ENCODE results near the gene PRRT2.
"Not testable (repeated sequence)": the region's sequence is repeated elsewhere in the genome, so short reads cannot be mapped to it uniquely, and the experiment has no call there.

PRRT2 gene

DNA sequence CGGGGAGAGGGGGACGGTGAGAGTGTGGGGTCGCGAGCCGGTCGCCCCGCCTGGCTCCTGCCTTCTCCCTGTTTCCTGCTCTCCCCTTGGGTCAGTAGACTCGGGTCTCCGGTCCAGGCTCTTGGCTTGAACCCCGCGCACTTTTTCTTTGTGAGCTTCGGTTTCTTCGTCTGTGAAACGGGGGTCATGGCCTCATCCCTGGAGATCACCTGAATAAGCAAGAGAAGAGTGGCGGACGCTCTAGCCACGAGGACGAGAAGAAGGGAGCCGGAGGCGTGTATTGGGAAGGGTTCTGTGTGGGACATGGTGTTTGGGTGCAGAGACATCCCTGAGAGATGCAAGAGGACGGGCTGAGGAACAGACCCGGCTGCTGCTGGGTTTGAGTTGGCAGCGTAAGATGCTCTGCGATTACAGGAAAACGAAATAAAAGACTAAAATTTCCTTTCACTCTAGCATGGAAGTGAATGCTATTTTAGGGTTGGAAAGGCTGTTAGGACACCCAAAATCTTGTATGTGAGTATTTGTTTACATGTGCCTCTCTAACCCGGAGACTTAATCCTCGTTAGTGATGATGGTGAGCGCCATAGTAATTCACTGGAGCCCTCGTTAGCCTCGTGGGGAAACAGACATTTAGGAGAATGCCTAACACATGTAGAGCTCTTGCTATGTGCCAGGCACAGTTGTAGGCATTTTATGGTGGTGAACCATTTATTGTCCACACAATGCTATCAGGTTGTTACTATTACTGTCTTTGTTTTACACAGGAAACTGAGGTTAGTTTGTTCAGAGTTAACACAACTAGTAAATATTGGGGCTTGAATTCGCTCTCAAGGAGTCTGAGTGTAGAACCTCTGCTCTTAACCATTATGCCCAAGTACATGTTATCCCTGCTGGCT is 20.8 kb upstream of the PRRT2 start:
- DNase-seq: no peak

GRCh38 chr16:29791845-29792807 is 19.9 kb upstream of the PRRT2 start:
- no peak for DNase-seq

GRCh38 chr16:29793153-29793552 is 18.8 kb upstream of the PRRT2 start:
- DNase-seq: not testable (repeated sequence)

DNA sequence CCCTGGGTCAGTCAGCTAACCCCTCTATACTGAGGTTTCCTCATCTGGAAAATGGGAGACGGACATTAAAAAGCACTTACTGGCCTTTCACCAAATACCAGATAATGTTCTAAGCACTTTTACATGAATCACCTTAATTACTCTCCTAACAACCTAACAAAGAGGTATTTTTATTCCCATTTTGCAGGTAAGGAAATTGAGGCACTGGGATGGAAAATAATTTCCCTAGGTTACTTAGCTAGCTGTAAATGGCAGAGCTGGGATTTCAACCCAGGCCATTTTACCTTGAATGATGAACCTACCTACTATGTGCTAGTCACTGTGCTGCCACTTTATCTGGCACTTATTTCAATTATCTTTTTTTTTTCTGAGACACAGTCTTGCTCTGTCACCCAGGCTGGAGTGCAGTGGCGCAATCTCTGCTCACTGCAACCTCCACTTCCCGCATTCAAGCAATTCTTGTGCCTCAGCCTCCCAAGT is 17.7 kb upstream of the PRRT2 start:
- DNase-seq: no peak

DNA sequence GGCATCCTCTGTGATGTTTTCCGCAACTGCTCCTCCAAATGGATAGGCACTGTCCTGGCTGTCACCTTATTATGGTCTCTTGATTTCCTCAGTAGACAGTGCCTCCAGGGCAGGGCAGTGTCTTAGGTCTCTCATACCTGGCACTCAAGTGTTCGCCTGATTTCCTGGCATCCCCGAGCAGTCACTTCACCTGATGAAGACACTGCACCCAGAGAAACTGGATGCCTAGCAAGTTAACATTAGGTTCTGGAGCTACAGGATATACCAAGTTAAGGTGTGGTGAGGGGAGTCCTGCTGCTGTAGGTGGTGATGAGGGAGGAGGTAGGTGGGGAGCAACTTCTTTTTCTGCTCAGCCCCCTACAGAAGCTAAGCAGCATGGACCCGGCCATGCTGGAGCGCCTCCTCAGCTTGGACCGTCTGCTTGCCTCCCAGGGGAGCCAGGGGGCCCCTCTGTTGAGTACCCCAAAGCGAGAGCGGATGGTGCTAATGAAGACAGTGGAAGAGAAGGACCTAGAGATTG is 9.5 kb upstream of the PRRT2 start:
- DNase-seq: no peak

GRCh38 chr16:29804020-29804419 is 8.0 kb upstream of the PRRT2 start:
- no peak for DNase-seq

DNA sequence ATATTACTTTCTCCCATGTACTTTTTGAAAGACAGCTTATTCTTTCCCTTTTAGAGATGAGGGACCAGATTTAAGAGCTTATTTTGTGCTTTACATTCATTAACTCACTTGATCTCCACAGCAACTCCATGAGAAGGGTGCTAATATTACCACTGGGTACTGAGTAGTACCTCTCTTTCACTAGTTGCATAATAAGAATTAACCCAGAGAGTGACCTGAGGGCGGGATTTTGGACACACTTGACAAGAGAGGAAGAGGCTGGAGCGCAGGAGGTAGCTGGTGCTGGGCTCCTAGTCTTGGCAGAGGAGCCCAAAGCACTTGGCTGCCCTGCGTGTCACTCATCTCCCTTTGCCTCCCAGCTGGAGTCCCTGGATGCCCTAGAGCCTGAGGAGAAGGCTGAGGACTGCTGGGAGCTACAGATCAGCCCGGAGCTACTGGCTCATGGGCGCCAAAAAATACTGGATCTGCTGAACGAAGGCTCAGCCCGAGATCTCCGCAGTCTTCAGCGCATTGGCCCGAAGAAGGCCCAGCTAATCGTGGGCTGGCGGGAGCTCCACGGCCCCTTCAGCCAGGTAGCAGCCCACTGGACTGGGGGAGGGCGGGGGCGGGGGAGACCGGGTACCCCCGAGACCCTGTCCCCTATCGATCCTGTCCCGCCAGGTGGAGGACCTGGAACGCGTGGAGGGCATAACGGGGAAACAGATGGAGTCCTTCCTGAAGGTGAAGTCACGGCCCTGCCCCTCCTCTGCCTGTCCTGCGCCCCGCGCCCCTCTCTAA is 7.3 kb upstream of the PRRT2 start:
- DNase-seq: no peak

DNA sequence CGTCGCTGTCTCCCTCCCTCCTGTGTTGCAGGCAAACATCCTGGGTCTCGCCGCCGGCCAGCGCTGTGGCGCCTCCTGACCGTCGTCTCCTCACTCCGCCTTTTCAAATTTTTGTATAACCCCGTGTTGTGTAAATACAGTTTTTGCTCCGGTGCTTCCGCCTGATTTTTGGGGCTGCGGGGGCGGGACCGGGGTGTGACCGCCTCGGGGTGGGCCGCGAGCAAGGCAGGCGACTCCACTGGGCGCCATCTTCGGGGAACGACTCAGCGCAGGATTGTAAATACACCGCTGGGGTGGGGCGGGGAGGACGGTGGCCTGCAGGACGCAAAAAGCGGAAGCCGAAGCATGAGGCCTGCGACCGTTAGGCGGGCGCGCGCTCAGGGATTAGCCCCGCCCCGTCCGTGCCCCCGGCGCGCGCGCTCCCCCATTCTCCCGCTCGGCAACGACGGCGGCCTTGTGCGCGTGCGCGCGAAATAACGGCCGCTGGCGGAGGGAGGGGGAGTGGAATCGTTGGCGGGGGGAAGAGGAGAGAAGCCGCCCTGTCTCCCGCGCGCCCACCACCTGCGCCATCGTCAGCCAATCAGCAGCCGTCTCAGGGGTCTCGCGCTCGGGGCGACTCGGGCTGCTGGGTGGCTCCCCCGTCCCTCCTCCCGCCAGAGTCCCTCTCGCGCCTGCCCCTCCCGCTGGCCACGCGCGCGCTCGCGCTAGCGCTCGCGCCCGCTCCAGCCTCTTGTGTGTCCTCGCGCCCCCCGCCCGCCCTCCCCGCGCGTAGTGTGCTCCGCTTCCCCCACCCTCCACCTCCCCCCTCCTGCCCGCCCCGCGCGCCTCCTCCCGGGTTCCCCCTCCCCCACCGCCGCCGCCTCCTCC is 6.5 kb upstream of the PRRT2 start:
- DNase-seq: peak; percentile 98

GRCh38 chr16:29806099-29806579 is 5.9 kb upstream of the PRRT2 start, which contains the start of gene MAZ:
Gene MAZ (plus strand): TSS chr16:29806529. CDS start chr16:29806702, 173 bp downstream.
- no peak for DNase-seq

GRCh38 chr16:29806641-29807425 is 5.2 kb upstream of the PRRT2 start:
- DNase-seq: peak; percentile 40

- peak; percentile 80 for DNase-seq
Observed at GRCh38 chr16:29807426-29808218, 4.4 kb upstream of the PRRT2 start.

DNA sequence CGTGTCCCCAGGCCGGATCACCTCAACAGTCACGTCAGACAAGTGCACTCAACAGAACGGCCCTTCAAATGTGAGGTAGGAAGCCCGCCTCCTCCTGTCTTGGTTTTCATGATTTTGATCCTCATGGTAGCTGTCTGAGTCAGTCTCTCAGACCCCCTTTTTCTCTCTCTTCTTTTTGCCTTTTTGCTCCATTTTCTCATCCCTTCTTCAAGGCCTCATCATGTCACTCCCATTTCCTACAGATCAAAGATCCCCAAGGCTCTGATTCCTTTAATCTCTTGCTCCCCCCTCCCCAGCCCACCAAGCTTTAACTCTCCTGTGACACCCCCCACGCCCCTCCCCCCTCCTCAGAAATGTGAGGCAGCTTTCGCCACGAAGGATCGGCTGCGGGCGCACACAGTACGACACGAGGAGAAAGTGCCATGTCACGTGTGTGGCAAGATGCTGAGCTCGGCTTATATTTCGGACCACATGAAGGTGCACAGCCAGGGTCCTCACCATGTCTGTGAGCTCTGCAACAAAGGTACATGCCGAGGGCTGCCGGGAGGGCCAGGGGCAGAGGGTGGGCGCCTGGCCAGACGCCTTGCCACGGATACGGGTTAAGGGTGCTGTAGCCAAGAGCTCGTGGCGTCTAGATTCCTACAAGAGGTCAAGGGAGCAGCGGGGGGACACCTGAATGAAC is 3.6 kb upstream of the PRRT2 start:
- no peak for DNase-seq

GRCh38 chr16:29809031-29809747 is 2.8 kb upstream of the PRRT2 start:
- no peak for DNase-seq

DNA sequence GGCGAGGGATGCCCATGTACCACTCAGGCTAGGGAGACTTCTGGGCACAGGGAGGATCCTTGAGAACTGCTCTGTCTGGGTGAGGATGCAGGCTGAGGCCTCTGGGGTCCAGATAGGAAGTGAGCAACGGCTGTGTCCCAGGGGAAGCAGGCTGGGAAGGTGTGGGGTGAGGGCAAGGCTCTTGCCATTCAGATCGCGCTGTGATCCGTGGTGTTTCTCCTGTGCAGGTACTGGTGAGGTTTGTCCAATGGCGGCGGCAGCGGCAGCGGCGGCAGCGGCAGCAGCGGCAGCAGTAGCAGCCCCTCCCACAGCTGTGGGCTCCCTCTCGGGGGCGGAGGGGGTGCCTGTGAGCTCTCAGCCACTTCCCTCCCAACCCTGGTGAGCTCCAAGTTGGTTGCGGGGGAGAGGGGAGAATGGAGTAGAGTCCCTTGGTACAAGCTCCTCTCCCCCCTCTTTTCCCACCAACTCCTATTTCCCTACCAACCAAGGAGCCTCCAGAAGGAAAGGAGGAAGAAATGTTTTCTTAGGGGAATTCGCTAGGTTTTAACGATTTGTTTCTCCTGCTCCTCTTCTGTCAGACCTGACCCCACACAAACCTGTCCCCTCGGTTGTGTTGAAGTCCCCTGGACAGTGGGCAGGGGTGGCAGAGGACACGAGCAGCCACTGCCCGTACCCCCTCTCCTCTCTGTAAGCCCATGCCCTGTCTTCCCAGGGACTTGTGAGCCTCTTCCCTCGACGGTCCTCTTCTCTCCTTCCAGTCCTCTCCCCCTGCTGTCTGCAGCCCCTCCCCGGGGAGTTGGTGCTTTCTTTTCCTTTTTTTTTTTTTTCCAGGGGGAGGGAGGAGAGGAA is 1.9 kb upstream of the PRRT2 start:
- DNase-seq: no peak

GRCh38 chr16:29810699-29811169 is 1.3 kb upstream of the PRRT2 start:
- DNase-seq: no peak

DNA sequence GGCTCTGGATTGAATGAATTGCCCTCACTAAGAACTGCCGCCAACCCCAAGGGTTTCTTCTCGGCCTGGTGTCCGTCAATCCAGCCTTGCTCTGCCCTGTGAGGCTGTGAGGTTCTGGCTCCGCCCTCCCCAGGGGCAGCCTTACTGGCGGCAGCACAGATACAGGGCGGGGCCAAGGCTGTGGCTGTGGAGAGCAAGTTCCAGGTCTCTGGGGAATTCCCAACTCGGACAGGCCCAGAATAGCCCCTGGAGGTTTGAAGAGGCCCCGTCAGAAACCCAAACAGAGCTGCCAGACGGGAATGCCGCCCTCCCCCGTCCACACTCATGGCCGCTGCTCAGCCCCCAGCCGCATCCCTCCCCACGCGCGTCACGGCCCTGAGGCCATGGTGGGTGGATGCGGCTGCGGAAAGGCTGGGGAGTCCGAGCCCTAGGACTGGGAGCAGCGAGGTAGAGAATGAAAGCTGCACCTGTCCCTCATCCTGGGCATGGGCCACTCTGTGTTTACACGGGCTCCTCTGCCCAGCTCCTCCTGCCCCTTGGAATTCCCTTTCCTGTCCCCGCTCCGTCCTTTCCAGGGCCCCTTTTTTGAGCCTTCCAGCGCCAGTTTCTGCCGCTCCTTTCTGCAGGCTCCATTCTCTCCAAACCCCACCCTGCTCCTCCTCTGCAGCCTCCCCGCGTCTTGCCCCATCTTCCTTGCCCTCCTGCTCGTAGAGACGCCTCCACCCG is 660 bp upstream of the PRRT2 start:
- DNase-seq: peak; percentile 52

Measured in activated effector memory CD4-positive, alpha-beta T cell treated with Interleukin-2 at 50 U/mL for 16 hours (primary cell).